Ovary (tissue), 3 donors: ENCODE measurements around the gene SHISA7.

Experiments
- CTCF ChIP-seq, 3 donors: fragments of 450-650 bp in 2 of 3; fragments of 200-600 bp in 1 of 3; IDR thresholded peaks; one replicate each; pipeline versions ENCODE4 v1.5.1 to v1.8.0; 2016 to 2022; ENCODE audit warnings: antibody characterized with exemption in 3 of 3, mild to moderate bottlenecking in 1 of 3
- POLR2A ChIP-seq: fragments of 450-650 bp; IDR thresholded peaks from one replicate; pipeline ENCODE4 v1.6.1; 2017; ENCODE audit warnings: antibody characterized with exemption, mild to moderate bottlenecking, moderate library complexity
- donor health status: DM: no; HTN: no; CAD: no.

GRCh38 chr19:55465460-55466240 is 22.6 kb upstream of the SHISA7 start:
- TF ChIP-seq CTCF (IDR thresholded peaks at IDR 0.05), result no peak
- TF ChIP-seq POLR2A, result no peak
